GM19238 (cell line): ENCODE data around the gene PSD2.
"Not testable (repeated sequence)": the region's sequence is repeated elsewhere in the genome, so short reads cannot be mapped to it uniquely, and the experiment has no call there.

ENCODE experiments used
- DNase-seq: peaks from one replicate; pipeline ENCODE4 v3.0.0; 2011; ENCODE audit warnings: low spot score; ENCODE audit not compliant: insufficient read length

PSD2 gene

GRCh38 chr5:139789116-139789844, 6.3 kb upstream of the PSD2 start:
- DNase-seq: no peak

- no peak for DNase-seq
These were observed 5.8 kb upstream of the PSD2 start for GRCh38 chr5:139789845-139790189.

GRCh38 chr5:139792218-139792617, 3.4 kb upstream of the PSD2 start:
- DNase-seq: no peak

GRCh38 chr5:139792655-139793054, 3.0 kb upstream of the PSD2 start:
- not testable (repeated sequence) for DNase-seq

GRCh38 chr5:139794067-139794846, 1.4 kb upstream of the PSD2 start:
- DNase-seq: no peak

GRCh38 chr5:139796061-139796806, 626 bp downstream of the PSD2 start:
- DNase-seq: no peak

- no peak for DNase-seq
These were observed 1.7 kb downstream of the PSD2 start for GRCh38 chr5:139797335-139797734.

- no peak for DNase-seq
These were observed 2.4 kb downstream of the PSD2 start for GRCh38 chr5:139797856-139798510.

- no peak for DNase-seq
These were observed 3.3 kb downstream of the PSD2 start for GRCh38 chr5:139798883-139799282.

- DNase-seq: no peak
These were observed 3.8 kb downstream of the PSD2 start for GRCh38 chr5:139799359-139799758.

- DNase-seq: no peak
These were observed 8.4 kb downstream of the PSD2 start for GRCh38 chr5:139803978-139804377.

- DNase-seq: no peak
These were observed 9.3 kb downstream of the PSD2 start for GRCh38 chr5:139804800-139805397.

GRCh38 chr5:139805545-139805944, 9.9 kb downstream of the PSD2 start:
- DNase-seq: no peak

- no peak for DNase-seq
These were observed 10.5 kb downstream of the PSD2 start for GRCh38 chr5:139806111-139806510.

GRCh38 chr5:139806726-139807646, 11.4 kb downstream of the PSD2 start:
- no peak for DNase-seq

GRCh38 chr5:139807647-139808030, 12.0 kb downstream of the PSD2 start:
- DNase-seq: no peak

- peak; percentile 48 for DNase-seq
These were observed 13.1 kb downstream of the PSD2 start for GRCh38 chr5:139808481-139809330.

GRCh38 chr5:139809331-139809810, 13.8 kb downstream of the PSD2 start:
- no peak for DNase-seq
